Activated CD4-positive, alpha-beta T cell treated with anti-CD3 and anti-CD28 coated beads, Interleukin-2, amount 50 U/mL, for 24 hours (primary cell): ENCODE measurements around the gene LRPAP1.
"Not testable (repeated sequence)": the region's sequence is repeated elsewhere in the genome, so short reads cannot be mapped to it uniquely, and the experiment has no call there.

Experiments used
- DNase-seq, 2 donors: peaks; one replicate each; pipeline ENCODE4 v3.0.0-alpha.2; 2020; ENCODE audit warnings: low read depth in 1 of 2, low spot score in 1 of 2

Gene LRPAP1

GRCh38 chr4:3562127-3562526 is 29.9 kb upstream of the LRPAP1 start:
- not testable (repeated sequence) for DNase-seq

GRCh38 chr4:3560465-3560864 is 28.2 kb upstream of the LRPAP1 start:
- DNase-seq: not testable (repeated sequence)

- not testable (repeated sequence) for DNase-seq
Measured at GRCh38 chr4:3559381-3560290, 27.4 kb upstream of the LRPAP1 start.

- not testable (repeated sequence) for DNase-seq
Measured at GRCh38 chr4:3558514-3558836, 26.3 kb upstream of the LRPAP1 start.

- DNase-seq: not testable (repeated sequence)
Measured at GRCh38 chr4:3557676-3558513, 25.7 kb upstream of the LRPAP1 start.

- DNase-seq: not testable (repeated sequence)
Measured at GRCh38 chr4:3557088-3557492, 24.9 kb upstream of the LRPAP1 start.

GRCh38 chr4:3556244-3556867 is 24.1 kb upstream of the LRPAP1 start:
- not testable (repeated sequence) for DNase-seq

- DNase-seq: not testable (repeated sequence)
Measured at GRCh38 chr4:3555459-3556070, 23.3 kb upstream of the LRPAP1 start.

GRCh38 chr4:3551366-3551765 is 19.1 kb upstream of the LRPAP1 start:
- not testable (repeated sequence) for DNase-seq

- not testable (repeated sequence) for DNase-seq
Measured at GRCh38 chr4:3550792-3551325, 18.6 kb upstream of the LRPAP1 start.

GRCh38 chr4:3550041-3550440 is 17.8 kb upstream of the LRPAP1 start:
- not testable (repeated sequence) for DNase-seq

GRCh38 chr4:3549694-3550001 is 17.4 kb upstream of the LRPAP1 start:
- DNase-seq: not testable (repeated sequence)

- DNase-seq: not testable (repeated sequence)
Measured at GRCh38 chr4:3548991-3549693, 16.9 kb upstream of the LRPAP1 start.

- DNase-seq: not testable (repeated sequence)
Measured at GRCh38 chr4:3546721-3547120, 14.5 kb upstream of the LRPAP1 start.

- not testable (repeated sequence) for DNase-seq
Measured at GRCh38 chr4:3545351-3545750, 13.1 kb upstream of the LRPAP1 start.

- DNase-seq: not testable (repeated sequence)
Measured at GRCh38 chr4:3544259-3545025, 12.2 kb upstream of the LRPAP1 start.

GRCh38 chr4:3543415-3543814 is 11.2 kb upstream of the LRPAP1 start:
- not testable (repeated sequence) for DNase-seq

- DNase-seq: not testable (repeated sequence)
Measured at GRCh38 chr4:3538906-3539305, 6.7 kb upstream of the LRPAP1 start.

- DNase-seq: not testable (repeated sequence)
Measured at GRCh38 chr4:3535812-3536211, 3.6 kb upstream of the LRPAP1 start.
